Stimulated activated CD4-positive, alpha-beta T cell treated with anti-CD3 and anti-CD28 coated beads, Interleukin-4, amount 100 ng/mL, for 24 hours (primary cell): ENCODE measurements around the gene ARSK.

Experiments
- DNase-seq: peaks from one replicate; pipeline ENCODE4 v3.0.0-alpha.2; 2020

The ARSK gene

GRCh38 chr5:95649842-95650620, 95.1 kb downstream of the ARSK start:
- no peak for DNase-seq

GRCh38 chr5:95652849-95653248, 97.9 kb downstream of the ARSK start:
- no peak for DNase-seq

GRCh38 chr5:95654196-95654595, 99.3 kb downstream of the ARSK start:
- DNase-seq, result no peak
